Left renal cortex interstitium (tissue), 4 donors: ENCODE data around the gene ABCF3. TPM values are rescaled to one million over a fixed set of nuclear protein-coding genes. Genes with fewer than 3 reads are reported as not detected.

ENCODE experiments used
- DNase-seq, 4 donors: peaks; one replicate each; pipeline ENCODE4 v3.0.0-alpha.2; 2013; ENCODE audit warnings: low read depth in 4 of 4, low spot score in 2 of 4, missing footprints in 1 of 4
- polyA plus RNA-seq, 4 donors: library from polyadenylated mRNA; unstranded; fragments of 120-200 nt; gene quantifications; one replicate each; pipeline ENCODE4 v1.2.1, GENCODE V29; 2013; ENCODE audit not compliant: insufficient read length in 4 of 4

ABCF3 gene
- polyA plus RNA-seq, 4 donors: 52.0 to 70.9 (median 65.5) TPM

- DNase-seq: no peak
These were observed 44.9 kb downstream of the ABCF3 start for GRCh38 chr3:184230603-184231528.

DNA sequence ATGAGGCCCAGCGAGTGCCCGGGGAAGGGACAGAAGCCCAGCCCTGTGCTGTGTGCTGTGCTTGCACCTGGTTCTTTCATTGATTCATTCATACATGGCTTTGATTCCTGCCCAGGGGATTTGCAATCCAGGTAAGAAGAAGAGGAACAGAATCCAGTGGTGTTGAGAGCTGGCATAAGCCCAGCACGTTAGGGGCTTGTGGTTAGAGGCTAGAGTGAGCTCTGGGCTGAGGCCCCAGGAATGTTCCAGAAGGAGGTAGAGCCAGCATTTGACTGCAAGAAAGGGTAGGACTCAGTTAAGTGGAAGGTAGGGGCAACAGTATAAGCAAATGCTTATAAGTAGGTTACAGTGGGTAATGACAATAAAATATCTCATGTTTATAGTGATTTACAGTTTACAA lies 45.7 kb downstream of the ABCF3 start:
- no peak for DNase-seq

DNA sequence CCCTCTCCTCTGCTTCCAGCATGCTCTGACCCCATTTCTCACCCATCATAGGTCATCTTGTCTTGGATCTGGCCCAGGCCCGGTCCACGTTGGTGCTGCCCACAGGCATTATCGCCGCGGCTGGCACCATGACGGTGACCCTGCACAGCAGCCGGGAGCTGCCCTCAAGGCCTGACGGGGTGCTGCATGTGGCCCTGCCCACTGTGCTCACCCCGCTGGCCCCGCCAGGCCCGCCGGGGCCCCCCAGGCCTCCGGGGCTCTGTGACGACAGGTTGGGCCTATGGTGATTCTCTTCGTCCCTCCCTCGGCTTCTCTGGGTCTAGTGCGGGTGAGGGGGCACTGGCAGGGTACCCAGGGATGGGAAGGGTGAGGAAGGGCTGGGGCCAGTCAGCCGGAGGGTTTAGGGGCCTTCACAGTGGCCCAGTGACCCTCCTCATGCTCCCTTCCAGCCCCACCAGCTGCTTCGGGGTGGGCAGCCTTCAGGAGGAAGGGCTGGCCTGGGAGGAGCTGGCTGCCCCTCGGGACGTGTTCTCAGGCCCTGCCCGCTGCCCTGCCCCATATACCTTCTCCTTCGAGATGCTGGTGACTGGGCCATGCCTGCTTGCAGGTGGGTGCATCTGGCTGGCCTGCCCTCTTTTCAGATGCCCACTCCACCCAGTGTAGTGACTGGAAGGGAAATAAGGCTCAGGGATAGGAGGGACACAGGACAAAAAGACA lies 47.3 kb downstream of the ABCF3 start:
- DNase-seq: no peak

DNA sequence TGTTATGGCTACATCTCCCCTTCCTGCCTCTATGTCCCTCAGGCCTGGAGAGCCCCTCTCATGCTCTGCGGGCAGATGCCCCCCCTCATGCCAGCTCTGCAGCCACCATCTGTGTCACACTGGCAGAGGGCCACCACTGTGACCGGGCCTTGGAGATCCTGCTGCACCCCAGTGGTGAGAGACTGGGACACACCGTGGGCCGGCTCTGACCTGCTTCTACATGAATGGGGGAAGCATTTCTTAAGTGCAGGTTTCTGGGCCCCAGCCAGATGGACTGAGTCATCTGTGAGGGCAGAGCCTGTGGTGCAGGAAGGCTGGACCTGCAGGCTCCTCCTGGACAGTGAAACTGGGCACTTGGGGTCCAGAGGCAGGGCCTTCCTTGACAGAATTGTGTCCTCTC lies 48.2 kb downstream of the ABCF3 start:
- no peak for DNase-seq

GRCh38 chr3:184234671-184235380 lies 48.8 kb downstream of the ABCF3 start:
- DNase-seq: no peak

GRCh38 chr3:184235381-184236032 lies 49.5 kb downstream of the ABCF3 start:
- no peak for DNase-seq

DNA sequence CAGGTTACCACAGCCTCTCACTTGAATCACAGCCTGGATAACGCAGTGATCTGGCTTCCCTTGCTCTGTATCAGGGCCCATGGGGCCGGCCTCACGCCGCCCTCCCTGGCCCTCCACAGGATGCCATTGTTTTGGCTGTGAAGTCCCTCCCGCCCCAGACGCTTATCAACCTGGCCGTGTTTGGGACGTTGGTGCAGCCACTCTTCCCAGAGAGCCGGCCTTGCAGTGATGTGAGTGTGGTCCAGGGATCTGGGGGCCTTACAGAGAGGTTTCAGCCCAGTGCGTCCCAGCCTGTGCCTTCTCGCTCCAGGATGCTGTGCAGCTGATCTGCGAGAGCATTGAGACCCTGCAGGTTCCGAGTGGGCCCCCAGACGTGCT lies 50.0 kb downstream of the ABCF3 start:
- DNase-seq: no peak

DNA sequence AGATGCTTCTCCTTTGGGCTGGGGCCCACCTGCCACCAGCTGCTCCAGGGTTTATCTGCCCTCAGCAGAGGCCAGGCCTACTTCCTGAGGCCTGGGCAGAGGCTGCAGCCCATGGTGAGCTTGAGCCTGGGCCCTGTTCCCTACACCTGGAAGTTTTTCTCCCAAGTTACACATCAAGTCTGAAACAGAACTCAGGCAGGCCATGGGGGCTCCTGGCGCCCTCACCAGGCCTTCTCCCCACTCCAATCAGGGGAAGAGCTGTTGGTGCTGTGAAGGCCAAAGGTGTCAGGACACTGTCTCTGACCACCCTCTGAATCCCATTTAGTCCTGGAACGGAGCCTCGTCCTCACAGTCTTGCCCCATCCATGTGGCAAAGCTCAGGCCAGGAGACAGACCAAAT lies 50.6 kb downstream of the ABCF3 start:
- DNase-seq: no peak

- DNase-seq: no peak
These were observed 51.2 kb downstream of the ABCF3 start for GRCh38 chr3:184237211-184237610.

GRCh38 chr3:184237807-184238206 lies 51.8 kb downstream of the ABCF3 start:
- no peak for DNase-seq

GRCh38 chr3:184238246-184238818 lies 52.3 kb downstream of the ABCF3 start:
- no peak for DNase-seq

DNA sequence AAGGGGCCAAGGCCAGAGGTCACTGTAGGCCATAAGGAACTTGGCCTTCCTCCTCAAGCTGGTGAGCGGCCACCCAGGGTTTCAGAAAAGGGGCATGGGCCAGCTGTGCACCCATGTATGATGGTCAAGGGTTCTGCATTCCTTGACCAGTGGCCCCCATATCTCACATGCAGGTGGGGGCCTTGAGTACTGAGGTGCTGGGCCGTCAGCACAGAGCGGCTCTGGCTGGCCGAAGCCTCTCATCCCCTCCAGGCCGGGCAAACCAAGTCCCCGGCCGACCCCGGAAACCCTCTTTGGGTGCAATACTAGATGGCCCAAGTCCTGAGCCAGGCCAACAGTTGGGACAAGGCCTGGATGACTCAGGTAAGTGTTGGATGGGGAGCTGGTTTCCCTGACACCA lies 53.2 kb downstream of the ABCF3 start:
- DNase-seq: no peak

DNA sequence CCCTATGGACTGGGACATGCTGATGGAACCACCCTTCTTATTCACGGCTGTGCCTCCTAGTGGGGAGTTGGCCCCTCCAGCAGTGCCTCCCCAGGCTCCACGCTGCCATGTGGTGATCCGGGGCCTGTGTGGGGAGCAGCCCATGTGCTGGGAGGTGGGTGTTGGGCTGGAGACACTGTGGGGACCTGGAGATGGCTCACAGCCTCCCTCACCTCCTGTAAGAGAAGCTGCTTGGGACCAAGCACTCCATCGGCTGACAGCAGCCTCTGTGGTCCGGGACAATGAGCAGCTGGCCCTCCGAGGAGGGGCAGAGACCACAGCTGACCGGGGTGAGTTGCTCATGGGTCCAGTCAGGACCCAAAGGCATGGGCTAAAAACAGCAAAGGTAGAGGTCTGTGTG lies 53.7 kb downstream of the ABCF3 start:
- no peak for DNase-seq

DNA sequence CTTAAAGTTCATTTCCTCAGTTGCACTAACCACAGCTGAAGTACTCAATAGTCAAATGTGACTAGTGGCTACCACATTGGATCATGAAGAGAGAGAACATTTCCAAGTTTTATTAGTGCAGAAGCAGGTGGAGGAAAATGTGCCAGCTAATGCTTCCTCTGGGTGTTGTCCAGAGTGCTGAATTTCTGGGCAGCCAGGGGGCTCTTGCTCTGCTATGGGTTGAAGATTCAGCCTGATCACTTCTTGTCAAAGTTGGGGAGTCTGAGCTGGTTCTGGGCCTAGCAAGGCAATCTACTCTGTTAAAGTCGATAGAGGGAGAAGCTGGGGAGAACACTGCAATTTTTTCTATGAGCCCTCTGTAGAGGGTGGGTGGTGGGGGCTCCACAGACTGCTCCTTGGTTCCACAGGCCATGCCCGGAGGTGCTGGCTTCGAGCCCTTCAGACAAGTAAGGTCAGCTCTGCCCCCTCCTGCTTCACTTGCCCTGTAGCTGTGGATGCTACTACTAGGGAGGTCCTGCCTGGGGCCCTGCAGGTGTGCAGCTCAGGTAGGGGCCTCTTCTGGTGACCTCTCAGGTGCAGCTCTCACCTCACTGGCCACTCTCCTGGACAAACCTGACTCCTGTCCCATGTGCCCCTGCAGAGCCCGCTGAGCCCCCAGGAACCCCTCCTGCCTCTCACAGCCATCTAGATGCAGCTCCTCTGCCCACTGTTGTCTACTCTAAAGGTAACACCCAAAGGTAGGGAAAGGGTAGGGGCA lies 54.6 kb downstream of the ABCF3 start:
- no peak for DNase-seq

- no peak for DNase-seq
These were observed 55.1 kb downstream of the ABCF3 start for GRCh38 chr3:184241141-184241446.

- DNase-seq: no peak
These were observed 55.7 kb downstream of the ABCF3 start for GRCh38 chr3:184241447-184242296.

DNA sequence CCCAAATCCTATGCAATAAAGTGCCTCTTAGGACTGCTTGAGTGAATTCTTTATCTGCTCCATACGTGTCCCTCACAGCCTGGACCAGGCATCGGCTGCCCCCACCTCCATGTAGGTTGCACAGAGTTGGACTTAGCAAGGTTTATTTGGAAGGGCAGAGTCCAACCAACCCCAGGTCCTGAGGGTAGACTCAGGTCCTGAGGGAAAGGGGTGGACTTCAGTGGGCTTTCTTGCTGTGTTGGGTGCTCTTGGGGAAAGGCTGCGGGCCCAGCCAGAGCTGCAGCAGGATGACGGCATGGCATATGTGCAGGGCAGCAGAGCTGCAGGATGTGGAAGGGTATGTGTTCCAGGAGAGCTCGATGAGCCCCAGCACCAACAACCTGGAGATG lies 56.3 kb downstream of the ABCF3 start:
- no peak for DNase-seq
